Measurements from ENCODE around the gene PGF.

- TF ChIP-seq CTCF (IDR thresholded peaks at IDR 0.05) (no peak), POLR2A (IDR thresholded peaks at IDR 0.05) (no peak)
These were observed 32.5 kb downstream of the PGF start, which contains the start of gene RPS6KL1 for GRCh38 chr14:74922752-74923401.
